ENCODE measurements around the gene ERLIN1. TPM values are rescaled to one million over a fixed set of nuclear protein-coding genes. Genes with fewer than 3 reads are reported as not detected.

ERLIN1 gene
- total RNA-seq, 1 experiment from 2014 or later: 33.0 TPM

DNA sequence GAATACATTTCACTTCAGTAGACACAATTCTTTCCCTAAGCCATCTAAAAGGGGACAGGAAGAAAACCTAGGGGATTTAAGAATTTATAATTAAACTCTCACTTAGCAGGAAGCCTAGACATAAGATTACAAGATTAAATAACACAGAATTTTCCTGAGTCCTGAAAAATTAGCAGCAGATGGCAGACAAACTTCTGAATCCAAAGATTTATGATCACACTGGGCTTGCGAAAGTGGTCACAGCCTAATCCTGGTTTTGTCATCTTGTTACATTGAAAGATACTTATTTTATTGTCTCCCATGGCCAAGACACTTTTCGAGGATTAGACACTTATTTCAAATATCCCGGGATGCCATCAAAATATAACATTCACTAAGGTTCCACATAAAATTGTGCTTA, 2.9 kb downstream of the ERLIN1 start:
- H3K18ac ChIP-seq (ENCODE audit: insufficient read length, low read depth, low read length): no peak overlapping the region
- H4K20me1 ChIP-seq (ENCODE audit: control insufficient read depth, insufficient read depth, insufficient read length): no peaks in the 10 kb centered on the region
- no peaks in the 10 kb centered on the region for H3K4me1 ChIP-seq (ENCODE audit: insufficient read depth, low read length)
- no peaks in the 10 kb centered on the region for H3K9me3 ChIP-seq (ENCODE audit: control insufficient read depth, low read depth, low read length)
- H3K56ac ChIP-seq (ENCODE audit: insufficient read length, low read depth, low read length): no peak overlapping the region
- no peak overlapping the region for H2BK15ac ChIP-seq (ENCODE audit: low read depth, low read length)
- H3K27ac ChIP-seq (ENCODE audit: insufficient read length, low read depth, low read length): no peak overlapping the region
- no peak overlapping the region for H2BK120ac ChIP-seq (ENCODE audit: low read depth, low read length, poor library complexity, severe bottlenecking)
- H3T11ph ChIP-seq (ENCODE audit: low read length): no peak overlapping the region
- H2BK20ac ChIP-seq (ENCODE audit: low read depth, low read length, poor library complexity, severe bottlenecking): no peak overlapping the region
- no peak overlapping the region for H2AFZ ChIP-seq (ENCODE audit: low read length)
- no peak overlapping the region for H4K5ac ChIP-seq (ENCODE audit: insufficient read length, low read depth, low read length)
- 0 out of 5 replicates have a peak, but pooled peaks cover 0 to 3% of the 10 kb centered on the region in 2 experiments for H3K9me3 Mint-ChIP-seq
- no peak overlapping the region for H3K27ac Mint-ChIP-seq
- no peak for DNase-seq
- peaks cover 7 to 37% (median 34%) of the 10 kb centered on the region in 3 experiments for H3K36me3 Mint-ChIP-seq (ENCODE audit: insufficient read depth in 1 of 3, low read depth in 3 of 3)
- no peak overlapping the region for H4K8ac ChIP-seq (replicated peaks; ENCODE audit: insufficient read length, low read depth, low read length)
- H3K23me2 ChIP-seq (ENCODE audit: insufficient read length, low read depth, low read length, poor library complexity, severe bottlenecking): peaks cover 12% of the 10 kb centered on the region
- H3K27me3 Mint-ChIP-seq (ENCODE audit: low read depth): no peaks in the 10 kb centered on the region
- no peak overlapping the region for H4K91ac ChIP-seq (ENCODE audit: insufficient read length, low read depth, low read length)
- H3K79me1 ChIP-seq (ENCODE audit: insufficient read depth, low read depth, low read length, poor library complexity, severe bottlenecking): no peaks in the 10 kb centered on the region
- no peaks in the 10 kb centered on the region for H3K79me2 ChIP-seq (ENCODE audit: insufficient read depth, low read length)
- no peak overlapping the region for H2BK12ac ChIP-seq (ENCODE audit: insufficient read length, low read depth, low read length)
- H3K14ac ChIP-seq (ENCODE audit: insufficient read depth, low read length): no peak overlapping the region
- H3K27me3 ChIP-seq (ENCODE audit: insufficient read depth, low read length): no peaks in the 10 kb centered on the region
- H3K4me3 Mint-ChIP-seq: no peak overlapping the region
- H3K23ac ChIP-seq (ENCODE audit: insufficient read length, low read depth, low read length): no peak overlapping the region
- H3K4me1 Mint-ChIP-seq: peaks cover 16 to 25% of the 10 kb centered on the region in 2 experiments
- no peak overlapping the region for H2AK5ac ChIP-seq (ENCODE audit: insufficient read length, low read length)
- H3K4ac ChIP-seq (ENCODE audit: low read depth, low read length): no peak overlapping the region
- WGBS (ENCODE audit: extremely low coverage, insufficient read length, low lambda C conversion rate): no CpG with 5 or more reads among the region's 3 CpGs
- H2BK5ac ChIP-seq (ENCODE audit: insufficient read length, low read length): no peak overlapping the region
- no peak overlapping the region for H3K9ac ChIP-seq (ENCODE audit: extremely low read depth, insufficient read length, low read length)
- H3K4me2 ChIP-seq (ENCODE audit: insufficient read depth, insufficient read length, low read length): no peak overlapping the region
- TF ChIP-seq, protein P1, sequence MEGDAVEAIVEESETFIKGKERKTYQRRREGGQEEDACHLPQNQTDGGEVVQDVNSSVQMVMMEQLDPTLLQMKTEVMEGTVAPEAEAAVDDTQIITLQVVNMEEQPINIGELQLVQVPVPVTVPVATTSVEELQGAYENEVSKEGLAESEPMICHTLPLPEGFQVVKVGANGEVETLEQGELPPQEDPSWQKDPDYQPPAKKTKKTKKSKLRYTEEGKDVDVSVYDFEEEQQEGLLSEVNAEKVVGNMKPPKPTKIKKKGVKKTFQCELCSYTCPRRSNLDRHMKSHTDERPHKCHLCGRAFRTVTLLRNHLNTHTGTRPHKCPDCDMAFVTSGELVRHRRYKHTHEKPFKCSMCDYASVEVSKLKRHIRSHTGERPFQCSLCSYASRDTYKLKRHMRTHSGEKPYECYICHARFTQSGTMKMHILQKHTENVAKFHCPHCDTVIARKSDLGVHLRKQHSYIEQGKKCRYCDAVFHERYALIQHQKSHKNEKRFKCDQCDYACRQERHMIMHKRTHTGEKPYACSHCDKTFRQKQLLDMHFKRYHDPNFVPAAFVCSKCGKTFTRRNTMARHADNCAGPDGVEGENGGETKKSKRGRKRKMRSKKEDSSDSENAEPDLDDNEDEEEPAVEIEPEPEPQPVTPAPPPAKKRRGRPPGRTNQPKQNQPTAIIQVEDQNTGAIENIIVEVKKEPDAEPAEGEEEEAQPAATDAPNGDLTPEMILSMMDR (conservative IDR thresholded peaks at IDR 0.05): no peak
